Mesothelial cell of epicardium (in vitro differentiated cells): Measurements from ENCODE around the gene HYCC2. TPM values are rescaled to one million over a fixed set of nuclear protein-coding genes. Genes with fewer than 3 reads are reported as not detected.

ENCODE experiments used
- DNase-seq, 2 experiments: peaks; one replicate each; pipeline ENCODE4 v3.0.0; 2021; ENCODE audit warnings: low spot score in 2 of 2; ENCODE audit not compliant: unreplicated experiment in 2 of 2
- H3K27ac Mint-ChIP-seq: 2 replicates; pipeline ENCODE4 v1.8.0; 2021; ENCODE audit warnings: mixed read lengths
- H3K27me3 Mint-ChIP-seq: 2 replicates; pipeline ENCODE4 v1.8.0; 2021; ENCODE audit warnings: low read depth, mixed read lengths
- H3K36me3 Mint-ChIP-seq: 2 replicates; pipeline ENCODE4 v1.8.0; 2021; ENCODE audit warnings: mixed read lengths
- H3K4me1 Mint-ChIP-seq: 2 replicates; pipeline ENCODE4 v1.8.0; 2021; ENCODE audit warnings: mixed read lengths
- H3K4me3 Mint-ChIP-seq: 2 replicates; pipeline ENCODE4 v1.8.0; 2021; ENCODE audit warnings: mild to moderate bottlenecking, moderate library complexity, mixed read lengths
- H3K9me3 Mint-ChIP-seq: 2 replicates; pipeline ENCODE4 v1.8.0; 2021; ENCODE audit warnings: mixed read lengths
- total RNA-seq: library from RNA; stranded (reverse); gene quantifications from 3 replicates; pipeline ENCODE4 v1.2.1, GENCODE V29; 2021
- TF ChIP-seq, protein P1 (sequence below): fragments of 200-600 bp; sonication (generic); IDR thresholded peaks from one replicate; pipeline ENCODE4 v1.5.0; 2021; ENCODE audit warnings: antibody characterized with exemption; ENCODE audit not compliant: unreplicated experiment

The HYCC2 gene
- total RNA-seq, 1 donor from 2014 or later, result 20.3 TPM

DNA sequence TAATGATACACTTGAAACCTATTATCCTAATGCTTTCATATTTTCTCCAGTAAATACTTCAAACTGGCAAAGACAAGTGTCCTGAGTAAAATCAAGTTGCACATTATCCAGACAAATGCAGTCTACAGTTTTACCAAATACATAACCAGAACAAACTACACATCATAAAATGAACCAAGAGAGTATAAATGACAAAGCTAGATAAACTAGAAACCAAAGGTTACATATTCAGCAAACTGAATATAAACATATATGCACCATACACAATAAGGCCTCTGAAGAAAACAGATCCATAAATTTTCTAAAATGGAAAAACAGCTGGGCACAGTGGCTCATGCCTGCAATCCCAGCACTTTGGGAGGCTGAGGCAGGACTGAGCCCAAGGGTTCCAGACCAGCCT lies 47.0 kb downstream of the HYCC2 start:
- Mint-ChIP-seq H3K27ac (no peak overlapping the region), H3K36me3 (peaks cover 28% of the 10 kb centered on the region), H3K27me3 (no peaks in the 10 kb centered on the region)

DNA sequence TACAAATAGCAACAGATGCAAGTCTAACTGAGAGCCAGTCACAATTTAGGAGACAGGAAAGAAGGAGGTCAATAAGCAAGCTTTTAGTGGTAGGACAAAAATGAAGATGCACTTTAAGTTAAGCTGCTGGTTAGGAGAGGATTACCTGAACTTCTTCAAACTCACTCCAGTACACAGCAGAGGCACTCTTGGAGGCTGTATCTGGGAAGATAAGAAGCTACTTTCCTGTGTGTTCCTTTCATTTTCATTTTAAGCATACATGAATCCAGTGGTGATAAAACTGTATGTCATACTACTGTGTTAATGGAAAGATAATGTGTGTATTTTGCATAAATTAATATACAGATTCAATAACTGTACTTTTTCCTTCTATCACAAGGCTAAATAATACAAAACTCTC lies 49.6 kb downstream of the HYCC2 start:
- DNase-seq, result no peak
- H3K4me1 Mint-ChIP-seq, result no peaks in the 10 kb centered on the region
- H3K27me3 Mint-ChIP-seq, result no peaks in the 10 kb centered on the region
- no peak overlapping the region for H3K4me3 Mint-ChIP-seq
- TF ChIP-seq, protein P1, sequence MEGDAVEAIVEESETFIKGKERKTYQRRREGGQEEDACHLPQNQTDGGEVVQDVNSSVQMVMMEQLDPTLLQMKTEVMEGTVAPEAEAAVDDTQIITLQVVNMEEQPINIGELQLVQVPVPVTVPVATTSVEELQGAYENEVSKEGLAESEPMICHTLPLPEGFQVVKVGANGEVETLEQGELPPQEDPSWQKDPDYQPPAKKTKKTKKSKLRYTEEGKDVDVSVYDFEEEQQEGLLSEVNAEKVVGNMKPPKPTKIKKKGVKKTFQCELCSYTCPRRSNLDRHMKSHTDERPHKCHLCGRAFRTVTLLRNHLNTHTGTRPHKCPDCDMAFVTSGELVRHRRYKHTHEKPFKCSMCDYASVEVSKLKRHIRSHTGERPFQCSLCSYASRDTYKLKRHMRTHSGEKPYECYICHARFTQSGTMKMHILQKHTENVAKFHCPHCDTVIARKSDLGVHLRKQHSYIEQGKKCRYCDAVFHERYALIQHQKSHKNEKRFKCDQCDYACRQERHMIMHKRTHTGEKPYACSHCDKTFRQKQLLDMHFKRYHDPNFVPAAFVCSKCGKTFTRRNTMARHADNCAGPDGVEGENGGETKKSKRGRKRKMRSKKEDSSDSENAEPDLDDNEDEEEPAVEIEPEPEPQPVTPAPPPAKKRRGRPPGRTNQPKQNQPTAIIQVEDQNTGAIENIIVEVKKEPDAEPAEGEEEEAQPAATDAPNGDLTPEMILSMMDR, result no peak
- H3K9me3 Mint-ChIP-seq, result peaks cover 17% of the 10 kb centered on the region
- no peak overlapping the region for H3K27ac Mint-ChIP-seq
- peaks cover 15% of the 10 kb centered on the region for H3K36me3 Mint-ChIP-seq

More for the DNA sequence above, 47.0 kb downstream of the HYCC2 start:
- H3K4me1 Mint-ChIP-seq, result no peaks in the 10 kb centered on the region
- TF ChIP-seq, protein P1, result no peak
- no peak for DNase-seq
- no peak overlapping the region for H3K4me3 Mint-ChIP-seq
- peaks cover 32% of the 10 kb centered on the region for H3K9me3 Mint-ChIP-seq

Other genes starting within 250 kb of the HYCC2 start
- 101 to 118 TPM (median 106 TPM) in 3 replicates for gene CLK1, start 207.0 kb downstream of the HYCC2 start, total RNA-seq
- gene PPIL3, start 182.6 kb downstream of the HYCC2 start, total RNA-seq, result 51.1 to 55.4 TPM (median 52.9 TPM) in 3 replicates
- 24.8 to 28.7 TPM (median 26.2 TPM) in 3 replicates for gene NIF3L1, start 182.3 kb downstream of the HYCC2 start, total RNA-seq
- gene ORC2, start 108.0 kb downstream of the HYCC2 start, total RNA-seq, result 33.7 to 38.3 TPM (median 37.5 TPM) in 3 replicates
- 50.7 to 55.4 TPM (median 53.3 TPM) in 3 replicates for gene NDUFB3, start 330 bp upstream of the HYCC2 start, total RNA-seq
- gene CFLAR, start 44.5 kb upstream of the HYCC2 start, total RNA-seq, result 37.0 to 43.9 TPM (median 40.8 TPM) in 3 replicates
- gene CASP10, start 111.5 kb upstream of the HYCC2 start, total RNA-seq, result 2.2 to 3.1 TPM (median 2.8 TPM) in 3 replicates
- 16.1 to 18.3 TPM (median 16.3 TPM) in 3 replicates for gene CASP8, start 188.9 kb upstream of the HYCC2 start, total RNA-seq